RWPE1 (cell line): ENCODE measurements around the gene NSUN6.
"Not testable (repeated sequence)": the region's sequence is repeated elsewhere in the genome, so short reads cannot be mapped to it uniquely, and the experiment has no call there.

Source experiments
- CTCF ChIA-PET: fragments of 350-600 bp; sonication (Branson Sonifier 250); formaldehyde crosslinking; extraction: SDS; loops from one replicate; lab custom pipeline; 2021; lab: Yijun Ruan, JAX
- POLR2A ChIA-PET: fragments of 400-600 bp; formaldehyde crosslinking; extraction: SDS; loops from one replicate; lab custom pipeline; 2020; ENCODE audit warnings: antibody characterized with exemption; ENCODE audit not compliant: low non-redundant PET; lab: Yijun Ruan, JAX
- DNase-seq: peaks from one replicate; pipeline ENCODE4 v3.0.0; 2012; ENCODE audit warnings: low spot score
- H3K27ac ChIP-seq: fragments of 450-650 bp; 2 replicates; pipeline ENCODE4 v1.5.1; 2017
- TF ChIP-seq, protein P1 (sequence below): fragments of 450-650 bp; conservative IDR thresholded peaks from 2 replicates; pipeline ENCODE4 v1.5.1; 2017; ENCODE audit warnings: low read depth, mild to moderate bottlenecking

NSUN6 gene

DNA sequence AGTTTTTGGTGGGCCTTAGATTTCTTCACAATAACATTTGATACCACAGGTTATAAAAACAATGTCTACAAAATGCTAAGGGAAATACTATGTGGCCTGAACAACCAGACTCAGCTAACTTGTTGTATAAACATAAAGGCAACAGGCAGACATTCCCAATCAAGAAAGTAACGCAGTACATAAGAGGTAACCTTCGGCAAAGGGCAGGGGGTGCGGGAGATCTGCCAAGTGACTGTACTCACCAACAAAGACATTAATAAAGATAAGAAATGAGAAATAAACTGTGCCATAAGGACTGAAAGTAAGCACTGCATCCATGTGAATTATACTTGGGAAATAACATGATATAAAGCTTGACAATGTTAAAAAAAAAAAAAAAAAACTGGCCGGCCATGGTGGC, 15.4 kb downstream of the NSUN6 start:
- ChIA-PET POLR2A (interaction anchor here (0.6 kb wide), 1 partner anchor 23 kb away, joined by 6 read pairs; the partner anchor contains the start of gene ARL5B), CTCF (no interaction called here)
- H3K27ac ChIP-seq: no peak overlapping the region
- no peak for DNase-seq
- TF ChIP-seq, protein P1, sequence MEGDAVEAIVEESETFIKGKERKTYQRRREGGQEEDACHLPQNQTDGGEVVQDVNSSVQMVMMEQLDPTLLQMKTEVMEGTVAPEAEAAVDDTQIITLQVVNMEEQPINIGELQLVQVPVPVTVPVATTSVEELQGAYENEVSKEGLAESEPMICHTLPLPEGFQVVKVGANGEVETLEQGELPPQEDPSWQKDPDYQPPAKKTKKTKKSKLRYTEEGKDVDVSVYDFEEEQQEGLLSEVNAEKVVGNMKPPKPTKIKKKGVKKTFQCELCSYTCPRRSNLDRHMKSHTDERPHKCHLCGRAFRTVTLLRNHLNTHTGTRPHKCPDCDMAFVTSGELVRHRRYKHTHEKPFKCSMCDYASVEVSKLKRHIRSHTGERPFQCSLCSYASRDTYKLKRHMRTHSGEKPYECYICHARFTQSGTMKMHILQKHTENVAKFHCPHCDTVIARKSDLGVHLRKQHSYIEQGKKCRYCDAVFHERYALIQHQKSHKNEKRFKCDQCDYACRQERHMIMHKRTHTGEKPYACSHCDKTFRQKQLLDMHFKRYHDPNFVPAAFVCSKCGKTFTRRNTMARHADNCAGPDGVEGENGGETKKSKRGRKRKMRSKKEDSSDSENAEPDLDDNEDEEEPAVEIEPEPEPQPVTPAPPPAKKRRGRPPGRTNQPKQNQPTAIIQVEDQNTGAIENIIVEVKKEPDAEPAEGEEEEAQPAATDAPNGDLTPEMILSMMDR: no peak

DNA sequence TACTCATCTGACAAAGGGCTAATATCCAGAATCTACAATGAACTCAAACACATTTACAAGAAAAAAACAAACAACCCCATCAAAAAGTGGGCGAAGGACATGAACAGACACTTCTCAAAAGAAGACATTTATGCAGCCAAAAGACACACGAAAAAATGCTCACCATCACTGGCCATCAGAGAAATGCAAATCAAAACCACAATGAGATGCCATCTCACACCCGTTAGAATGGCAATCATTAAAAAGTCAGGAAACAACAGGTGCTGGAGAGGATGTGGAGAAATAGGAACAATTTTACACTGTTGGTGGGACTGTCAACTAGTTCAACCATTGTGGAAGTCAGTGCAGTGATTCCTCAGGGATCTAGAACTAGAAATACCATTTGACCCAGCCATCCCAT, 18.9 kb downstream of the NSUN6 start:
- POLR2A ChIA-PET, CTCF ChIA-PET, DNase-seq: not testable (repeated sequence)

DNA sequence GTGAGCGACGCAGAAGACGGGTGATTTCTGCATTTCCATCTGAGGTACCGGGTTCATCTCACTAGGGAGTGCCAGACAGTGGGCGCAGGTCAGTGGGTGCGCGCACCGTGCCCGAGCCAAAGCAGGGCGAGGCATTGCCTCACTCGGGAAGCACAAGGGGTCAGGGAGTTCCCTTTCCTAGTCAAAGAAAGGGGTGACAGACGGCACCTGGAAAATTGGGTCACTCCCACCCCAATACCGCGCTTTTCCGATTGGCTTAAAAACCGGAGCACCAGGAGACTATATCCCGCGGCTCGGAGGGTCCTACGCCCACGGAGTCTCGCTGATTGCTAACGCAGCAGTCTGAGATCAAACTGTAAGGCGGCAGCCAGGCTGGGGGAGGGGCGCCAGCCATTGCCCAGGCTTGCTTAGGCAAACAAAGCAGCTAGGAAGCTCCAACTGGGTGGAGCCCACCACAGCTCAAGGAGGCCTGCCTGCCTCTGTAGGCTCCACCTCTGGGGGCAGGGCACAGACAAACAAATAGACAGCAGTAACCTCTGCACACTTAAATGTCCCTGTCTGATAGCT, 23.9 kb downstream of the NSUN6 start:
- DNase-seq, POLR2A ChIA-PET, CTCF ChIA-PET: not testable (repeated sequence)
- peak overlapping the region; percentile 92 for H3K27ac ChIP-seq

More for the DNA sequence above, 18.9 kb downstream of the NSUN6 start:
- not testable (repeated sequence) for H3K27ac ChIP-seq

DNA sequence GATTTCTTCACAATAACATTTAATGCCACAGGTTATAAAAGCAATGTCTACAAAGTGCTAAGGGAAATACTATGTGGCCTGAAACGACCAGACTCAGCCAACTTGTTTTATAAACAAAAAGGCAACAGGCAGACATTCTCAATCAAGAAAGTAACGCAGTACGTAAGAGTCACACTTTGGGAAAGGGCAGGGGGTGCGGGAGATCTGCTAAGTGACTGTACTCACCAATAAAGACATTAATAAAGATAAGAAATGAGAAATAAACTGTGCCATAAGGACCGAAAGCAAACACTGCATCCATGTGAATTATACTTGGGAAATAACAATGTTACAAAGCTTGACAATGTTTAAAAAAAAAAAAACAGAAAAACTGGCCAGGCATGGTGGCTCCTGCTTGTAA, 25.5 kb downstream of the NSUN6 start:
- CTCF ChIA-PET: no interaction called here
- POLR2A ChIA-PET: no interaction called here
- H3K27ac ChIP-seq: peak overlapping the region; percentile 70

DNA sequence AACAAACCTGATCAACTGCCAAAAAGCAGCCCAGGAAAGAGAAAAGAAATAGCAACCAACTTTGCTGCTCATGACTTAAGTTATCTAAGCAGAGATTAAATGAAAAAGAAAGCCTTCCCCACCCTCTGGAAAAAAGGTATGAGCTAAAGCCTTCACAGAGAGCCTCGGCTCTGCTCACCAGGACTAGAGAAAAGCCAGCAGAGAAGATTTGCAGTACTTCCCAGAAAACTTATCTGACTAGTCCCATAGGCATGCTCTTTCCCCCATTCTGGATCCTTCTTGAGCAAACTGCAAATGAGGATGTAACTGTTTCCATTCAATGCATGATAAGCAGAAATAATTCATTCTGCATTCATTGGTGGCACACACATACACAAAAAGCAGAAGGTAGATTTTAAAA, 27.7 kb downstream of the NSUN6 start:
- POLR2A ChIA-PET, CTCF ChIA-PET, DNase-seq, H3K27ac ChIP-seq: not testable (repeated sequence)

More for the DNA sequence above, 25.5 kb downstream of the NSUN6 start:
- TF ChIP-seq, protein P1: no peak
- DNase-seq: no peak

DNA sequence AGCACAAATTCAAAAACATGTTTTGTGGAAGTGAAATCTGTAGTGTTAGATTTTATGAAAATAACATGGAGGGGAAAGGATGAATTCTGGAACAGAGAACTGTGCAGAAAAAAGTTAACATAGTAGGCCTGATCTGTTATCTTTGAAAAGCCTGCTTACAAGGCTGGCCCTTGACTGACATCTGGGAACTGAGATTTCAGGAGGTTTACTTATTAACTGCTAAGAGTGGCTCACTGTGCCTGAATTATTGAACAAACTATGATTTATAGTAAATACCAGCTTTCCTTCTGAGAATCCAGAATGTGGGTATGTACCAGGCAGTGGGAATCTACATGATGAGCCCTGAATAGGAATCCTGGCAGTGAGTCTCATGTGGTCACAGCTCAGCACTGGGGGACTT, 30.5 kb downstream of the NSUN6 start:
- TF ChIP-seq, protein P1: no peak
- ChIA-PET CTCF (no interaction called here), POLR2A (no interaction called here)
- H3K27ac ChIP-seq: no peak overlapping the region
- no peak for DNase-seq

DNA sequence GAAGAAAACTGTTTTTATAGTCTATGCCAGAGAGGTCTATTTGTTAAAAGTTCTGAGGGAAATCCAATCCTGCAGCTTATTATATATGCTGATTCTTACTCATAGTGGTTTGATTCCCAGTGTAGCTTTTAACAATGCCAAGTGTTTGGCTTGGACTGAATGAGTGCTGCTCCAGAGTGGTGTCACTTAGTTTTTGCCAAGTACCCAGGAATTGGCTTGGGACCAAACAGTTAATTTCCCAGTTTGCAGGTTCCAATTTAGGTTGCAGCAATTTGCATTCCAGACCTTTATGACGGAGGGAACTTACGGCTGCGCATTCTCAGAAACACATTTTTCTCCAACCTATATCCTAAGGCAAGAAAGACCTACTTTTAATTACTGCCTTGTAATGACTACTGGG, 32.4 kb downstream of the NSUN6 start:
- POLR2A ChIA-PET: no interaction called here
- DNase-seq: no peak
- no peak overlapping the region for H3K27ac ChIP-seq
- TF ChIP-seq, protein P1: no peak
- CTCF ChIA-PET: no interaction called here

DNA sequence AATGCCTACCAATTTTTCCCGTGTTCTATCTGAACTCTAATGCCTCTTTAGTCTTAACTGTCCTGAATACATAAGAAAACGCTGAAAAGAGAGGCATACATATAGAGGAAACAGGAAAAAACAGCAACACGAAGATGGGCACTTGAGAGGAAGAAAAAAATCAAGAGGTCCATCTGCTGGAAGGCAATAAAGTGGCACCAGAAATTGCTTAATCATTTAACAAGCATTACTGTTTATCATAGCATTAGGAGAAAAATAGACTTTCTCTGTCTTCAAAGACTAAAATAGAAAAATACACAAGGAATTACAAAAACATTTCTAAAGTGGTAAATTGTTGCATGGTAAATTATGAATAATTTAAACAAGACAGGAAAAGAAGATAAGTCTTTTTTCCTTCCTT, 35.0 kb downstream of the NSUN6 start:
- ChIA-PET CTCF (no interaction called here), POLR2A (no interaction called here)
- no peak overlapping the region for H3K27ac ChIP-seq
- TF ChIP-seq, protein P1: no peak
- DNase-seq: no peak
